Measurements from ENCODE around the gene SULT4A1.

- TF ChIP-seq NFRKB (IDR thresholded peaks at IDR 0.05) (no peak), ELF4 (IDR thresholded peaks at IDR 0.05) (no peak)
These were observed 79.9 kb downstream of the SULT4A1 start for GRCh38 chr22:43782448-43782847.

Data from HEK293T (cell line).